SK-N-SH (cell line): Measurements from ENCODE around the gene TBC1D20. TPM values are rescaled to one million over a fixed set of nuclear protein-coding genes. Genes with fewer than 3 reads are reported as not detected.

Source experiments
- CTCF ChIA-PET: fragments of 300-600, 350-600 bp; formaldehyde crosslinking; extraction: SDS; loops from one replicate; lab custom pipeline; 2021; lab: Yijun Ruan, JAX
- POLR2A ChIA-PET: fragments of 350-600 bp; sonication (Branson Sonifier 250); formaldehyde crosslinking; extraction: SDS; loops from one replicate; lab custom pipeline; 2020; ENCODE audit warnings: antibody characterized with exemption, inconsistent platforms; lab: Yijun Ruan, JAX
- DNase-seq: peaks from one replicate; pipeline ENCODE4 v3.0.0; 2012
- H2AFZ ChIP-seq: fragments of 200-600 bp; sonication (generic); 2 replicates; pipeline ENCODE4 v1.8.1; 2016; ENCODE audit warnings: antibody characterized with exemption, mild to moderate bottlenecking, low read depth
- H3F3A ChIP-seq: fragments of 200-600 bp; sonication (generic); replicated peaks from 2 replicates; pipeline ENCODE3; 2016; ENCODE audit warnings: antibody characterized with exemption, mild to moderate bottlenecking; ENCODE audit not compliant: insufficient read depth
- H3K27ac ChIP-seq, 2 experiments: fragments of 200-500 bp in 1 of 2; fragments of 200-600 bp in 1 of 2; sonication (Bioruptor generic) in 1 of 2; sonication (generic), shearing (Covaris generic) in 1 of 2; 2 replicates each; pipeline versions ENCODE4 v1.5.1 to v1.6.1; 2014 to 2016; ENCODE audit warnings: low read depth in 2 of 2, inconsistent platforms in 1 of 2, low read length in 1 of 2, mild to moderate bottlenecking in 1 of 2, mixed read lengths in 1 of 2
- H3K27me3 ChIP-seq: fragments of 200-600 bp; sonication (generic), shearing (Covaris generic); 2 replicates; pipeline ENCODE4 v1.6.1; 2016; ENCODE audit warnings: mixed run types; ENCODE audit not compliant: insufficient read depth
- H3K36me3 ChIP-seq, 2 experiments: fragments of 200-500 bp in 1 of 2; fragments of 200-600 bp in 1 of 2; sonication (Bioruptor generic) in 1 of 2; sonication (generic) in 1 of 2; replicated peaks in 1 of 2; 2 replicates each; pipeline versions ENCODE3 to v1.5.1; 2014 to 2016; ENCODE audit warnings: low read length in 1 of 2, mild to moderate bottlenecking in 1 of 2; ENCODE audit not compliant: insufficient read depth in 2 of 2, control insufficient read depth in 1 of 2
- H3K4me1 ChIP-seq, 2 experiments: fragments of 200-500 bp in 1 of 2; fragments of 200-600 bp in 1 of 2; sonication (Bioruptor generic) in 1 of 2; sonication (generic), shearing (Covaris generic) in 1 of 2; 2 replicates each; pipeline versions ENCODE4 v1.5.1 to v1.6.1; 2014 to 2016; ENCODE audit warnings: low read depth in 1 of 2, low read length in 1 of 2, mixed run types in 1 of 2; ENCODE audit not compliant: insufficient read depth in 2 of 2, control insufficient read depth in 1 of 2
- H3K4me2 ChIP-seq: fragments of 200-600 bp; sonication (generic), shearing (Covaris generic); 2 replicates; pipeline ENCODE4 v1.6.1; 2017; ENCODE audit warnings: mixed run types
- H3K4me3 ChIP-seq, 2 experiments: fragments of 200-500 bp in 1 of 2; fragments of 200-600 bp in 1 of 2; sonication (Bioruptor generic) in 1 of 2; sonication (generic), shearing (Covaris generic) in 1 of 2; 2 replicates each; pipeline versions ENCODE4 v1.5.1 to v1.8.1; 2014 to 2016; ENCODE audit warnings: low read depth in 2 of 2, inconsistent platforms in 1 of 2, low read length in 1 of 2, mild to moderate bottlenecking in 1 of 2, mixed read lengths in 1 of 2, moderate library complexity in 1 of 2
- H3K79me2 ChIP-seq: fragments of 200-600 bp; sonication (generic); 2 replicates; pipeline ENCODE4 v1.8.1; 2017; ENCODE audit warnings: mild to moderate bottlenecking; ENCODE audit not compliant: insufficient read depth
- H3K9ac ChIP-seq: fragments of 200-600 bp; sonication (generic); 2 replicates; pipeline ENCODE4 v1.6.1; 2017; ENCODE audit warnings: mixed run types
- H3K9me2 ChIP-seq: fragments of 200-600 bp; sonication (generic); 2 replicates; pipeline ENCODE4 v1.6.1; 2017; ENCODE audit warnings: mixed run types
- H3K9me3 ChIP-seq: fragments of 200-600 bp; sonication (generic); 2 replicates; pipeline ENCODE4 v1.6.1; 2017; ENCODE audit warnings: mixed run types, mild to moderate bottlenecking, moderate library complexity
- H4K20me1 ChIP-seq: fragments of 200-600 bp; sonication (generic); 2 replicates; pipeline ENCODE4 v1.6.1; 2017; ENCODE audit warnings: mild to moderate bottlenecking, mixed run types; ENCODE audit not compliant: insufficient read depth
- CHD2 ChIP-seq: fragments of 150-350 bp; IDR thresholded peaks from 2 replicates; pipeline ENCODE4 v1.6.1; 2018; ENCODE audit warnings: low read length; ENCODE audit not compliant: partially characterized antibody
- CTCF ChIP-seq: fragments of 200-600 bp; sonication (generic); IDR thresholded peaks from 2 replicates; pipeline ENCODE4 v1.6.1; 2017; ENCODE audit warnings: antibody characterized with exemption, mild to moderate bottlenecking, moderate library complexity
- ELF1 ChIP-seq: IDR thresholded peaks from 2 replicates; pipeline ENCODE4 v1.4.0; 2012
- EP300 ChIP-seq, 2 experiments: IDR thresholded peaks; 2 replicates each; pipeline versions ENCODE4 v1.4.0 to v1.6.1; 2012; ENCODE audit warnings: borderline replicate concordance in 1 of 2, low read depth in 1 of 2, low read length in 1 of 2
- FOXM1 ChIP-seq: IDR thresholded peaks from 2 replicates; pipeline ENCODE4 v1.4.0; 2012; ENCODE audit warnings: low read depth, mild to moderate bottlenecking
- GABPA ChIP-seq: IDR thresholded peaks from 2 replicates; pipeline ENCODE4 v1.4.0; 2012; ENCODE audit warnings: low read depth, mild to moderate bottlenecking
- GATA2 ChIP-seq: sonication (generic); formaldehyde crosslinking; IDR thresholded peaks from 2 replicates; pipeline ENCODE4 v1.5.0; 2020; ENCODE audit warnings: mild to moderate bottlenecking, missing genetic modification reagents
- JUND ChIP-seq: IDR thresholded peaks from 2 replicates; pipeline ENCODE4 v1.4.0; 2012
- MXI1 ChIP-seq: IDR thresholded peaks from 2 replicates; pipeline ENCODE4 v1.6.1; 2012; ENCODE audit warnings: mild to moderate bottlenecking, low read depth, low read length, improper control_type of control experiment
- NRF1 ChIP-seq: IDR thresholded peaks from 2 replicates; pipeline ENCODE4 v1.6.1; 2012; ENCODE audit warnings: low read depth, mild to moderate bottlenecking, low read length
- RCOR1 ChIP-seq: fragments of 150-350 bp; IDR thresholded peaks from 2 replicates; pipeline ENCODE4 v1.6.1; 2017; ENCODE audit warnings: antibody characterized with exemption, low read length
- REST ChIP-seq: IDR thresholded peaks from 2 replicates; pipeline ENCODE4 v1.6.1; 2012; ENCODE audit warnings: mild to moderate bottlenecking, low read depth, low read length, moderate library complexity
- RXRA ChIP-seq: IDR thresholded peaks from 2 replicates; pipeline ENCODE4 v1.4.0; 2012; ENCODE audit warnings: low read depth, mild to moderate bottlenecking, borderline replicate concordance
- SIN3A ChIP-seq: IDR thresholded peaks from 2 replicates; pipeline ENCODE4 v1.6.1; 2012; ENCODE audit warnings: low read depth, mild to moderate bottlenecking, low read length, moderate library complexity, borderline replicate concordance
- TAF1 ChIP-seq: IDR thresholded peaks from 2 replicates; pipeline ENCODE4 v1.6.1; 2012; ENCODE audit warnings: low read depth, mild to moderate bottlenecking, low read length, moderate library complexity, borderline replicate concordance
- TEAD4 ChIP-seq: IDR thresholded peaks from 2 replicates; pipeline ENCODE4 v1.4.0; 2012; ENCODE audit warnings: mild to moderate bottlenecking, borderline replicate concordance; ENCODE audit not compliant: insufficient read depth
- USF1 ChIP-seq: IDR thresholded peaks from 2 replicates; pipeline ENCODE4 v1.4.0; 2012; ENCODE audit warnings: low read depth, borderline replicate concordance
- WGBS: methylation state at CpG from one replicate; pipeline ENCODE4 v1.1.6; 2017; ENCODE audit warnings: low lambda C conversion rate; 5-methylcytosine and 5-hydroxymethylcytosine counted together
- polyA plus RNA-seq, 3 experiments: library from polyadenylated mRNA; depleted of rRNA; stranded (reverse); fragments of >200 nt; gene quantifications; 2 replicates each; pipeline ENCODE4 v1.2.3, GENCODE V29; 2012
- TF ChIP-seq, protein P1 (sequence below): IDR thresholded peaks from 2 replicates; pipeline ENCODE4; 2012
- TF ChIP-seq, protein P2 (sequence below): fragments of 150-350 bp; IDR thresholded peaks from 2 replicates; pipeline ENCODE4 v1.6.1; 2017; ENCODE audit warnings: antibody characterized with exemption, low read length, low read depth, borderline replicate concordance

TBC1D20 gene
- polyA plus RNA-seq, 1 of the 3 experiments (the other 2 are of a cell fraction): 27.7 TPM

GRCh38 chr20:474581-474980 is 12.2 kb upstream of the TBC1D20 start:
- WGBS: 96% methylated on average over 2 of the region's 2 CpGs

More at GRCh38 chr20:474581-474980, 12.2 kb upstream of the TBC1D20 start:
- Histone ChIP-seq H3F3A (peaks cover 12% of the 10 kb centered on the region), H2AFZ (no peak overlapping the region), H3K9me2 (no peaks in the 10 kb centered on the region), H3K9me3 (peaks cover 8% of the 10 kb centered on the region; the same call in 1 of the 2 replicates), H3K36me3 (peaks cover 10 to 26% of the 10 kb centered on the region in 2 experiments), H3K4me2 (no peak overlapping the region), H3K9ac (no peak overlapping the region), H3K27me3 (no peaks in the 10 kb centered on the region), H4K20me1 (0 out of 2 replicates have a peak, but pooled peaks cover 9% of the 10 kb centered on the region), H3K79me2 (no peaks in the 10 kb centered on the region), H3K4me3 (no peak overlapping the region), H3K27ac (no peak overlapping the region), H3K4me1 (no peaks in the 10 kb centered on the region)
- CTCF ChIA-PET: no interaction called here
- DNase-seq: no peak
- TF ChIP-seq, protein P1, sequence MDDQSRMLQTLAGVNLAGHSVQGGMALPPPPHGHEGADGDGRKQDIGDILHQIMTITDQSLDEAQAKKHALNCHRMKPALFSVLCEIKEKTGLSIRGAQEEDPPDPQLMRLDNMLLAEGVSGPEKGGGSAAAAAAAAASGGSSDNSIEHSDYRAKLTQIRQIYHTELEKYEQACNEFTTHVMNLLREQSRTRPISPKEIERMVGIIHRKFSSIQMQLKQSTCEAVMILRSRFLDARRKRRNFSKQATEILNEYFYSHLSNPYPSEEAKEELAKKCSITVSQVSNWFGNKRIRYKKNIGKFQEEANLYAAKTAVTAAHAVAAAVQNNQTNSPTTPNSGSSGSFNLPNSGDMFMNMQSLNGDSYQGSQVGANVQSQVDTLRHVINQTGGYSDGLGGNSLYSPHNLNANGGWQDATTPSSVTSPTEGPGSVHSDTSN: no peak
- TF ChIP-seq MXI1 (no peak), SIN3A (no peak), CTCF (no peak), USF1 (no peak), NRF1 (no peak), CHD2 (no peak), REST (no peak), RXRA (no peak), FOXM1 (no peak), JUND (no peak), EP300 (IDR thresholded peaks at IDR 0.05; ENCODE audit: borderline replicate concordance in 1 of 2, low read depth in 1 of 2, low read length in 1 of 2) (no peak), TEAD4 (no peak), ELF1 (no peak), RCOR1 (no peak), TAF1 (no peak), GATA2 (CRISPR knock-in tag) (no peak), GABPA (no peak)
- TF ChIP-seq, protein P2, sequence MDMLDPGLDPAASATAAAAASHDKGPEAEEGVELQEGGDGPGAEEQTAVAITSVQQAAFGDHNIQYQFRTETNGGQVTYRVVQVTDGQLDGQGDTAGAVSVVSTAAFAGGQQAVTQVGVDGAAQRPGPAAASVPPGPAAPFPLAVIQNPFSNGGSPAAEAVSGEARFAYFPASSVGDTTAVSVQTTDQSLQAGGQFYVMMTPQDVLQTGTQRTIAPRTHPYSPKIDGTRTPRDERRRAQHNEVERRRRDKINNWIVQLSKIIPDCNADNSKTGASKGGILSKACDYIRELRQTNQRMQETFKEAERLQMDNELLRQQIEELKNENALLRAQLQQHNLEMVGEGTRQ: no peak
- POLR2A ChIA-PET: no interaction called here
